Sigmoid colon (tissue), 4 donors: ENCODE data around the gene SNHG17.

Source experiments
- CTCF ChIP-seq, 4 experiments: fragments of 450-650 bp in 3 of 4; fragments of 200-600 bp in 1 of 4; IDR thresholded peaks; one replicate each; pipeline ENCODE4 v1.5.1; 2016 to 2019; ENCODE audit warnings: antibody characterized with exemption in 4 of 4, mild to moderate bottlenecking in 3 of 4, moderate library complexity in 2 of 4
- EP300 ChIP-seq, 4 donors: sonication (generic); formaldehyde crosslinking; IDR thresholded peaks; one replicate each; pipeline ENCODE4 v1.6.1; 2017; ENCODE audit warnings: antibody characterized with exemption in 4 of 4
- POLR2A ChIP-seq, 2 donors: fragments of 450-650 bp; IDR thresholded peaks; one replicate each; pipeline ENCODE4 v1.6.1; 2016; ENCODE audit warnings: antibody characterized with exemption in 2 of 2, mild to moderate bottlenecking in 2 of 2, moderate library complexity in 2 of 2
- POLR2AphosphoS5 ChIP-seq, 4 donors: sonication (generic); formaldehyde crosslinking; IDR thresholded peaks; one replicate each; pipeline ENCODE4 v1.6.1; 2017; ENCODE audit warnings: antibody characterized with exemption in 4 of 4

- TF ChIP-seq CTCF (IDR thresholded peaks at IDR 0.05), result no peak
- TF ChIP-seq POLR2A (IDR thresholded peaks at IDR 0.05), result no peak
- TF ChIP-seq EP300 (IDR thresholded peaks at IDR 0.05), result no peak
- TF ChIP-seq POLR2AphosphoS5 (IDR thresholded peaks at IDR 0.05), result no peak
These were observed 49.1 kb downstream of the SNHG17 start for GRCh38 chr20:38386004-38386403.
